SK-N-SH treated with all-trans-retinoic acid at 6 μM for 48 hours (cell line): ENCODE data around the gene IMPA2.

ENCODE experiments used
- ATAC-seq: fragments of 200-7000 bp; cut with Tn5 transposase; 3 replicates; pipeline ENCODE4 v1.9.1; 2020; ENCODE audit warnings: mild to moderate bottlenecking, moderate library complexity
- ARNTL ChIP-seq: fragments of 450-650 bp; formaldehyde crosslinking; IDR thresholded peaks from 2 replicates; pipeline ENCODE4 v1.5.0; 2020; ENCODE audit warnings: low read depth, mild to moderate bottlenecking, moderate library complexity, borderline replicate concordance
- BACH2 ChIP-seq: fragments of 250-450 bp; sonication (Bioruptor Pico); IDR thresholded peaks from 2 replicates; pipeline ENCODE4 v1.9.0; 2021; ENCODE audit warnings: mild to moderate bottlenecking, borderline replicate concordance
- CREB5 ChIP-seq: fragments of 250-450 bp; sonication (Bioruptor Pico); IDR thresholded peaks from 2 replicates; pipeline ENCODE4 v1.5.1; 2020; ENCODE audit warnings: low read depth, mild to moderate bottlenecking, moderate library complexity
- CSDC2 ChIP-seq: fragments of 250-450 bp; sonication (Bioruptor Pico); IDR thresholded peaks from 2 replicates; pipeline ENCODE4 v1.5.0; 2020; ENCODE audit warnings: mild to moderate bottlenecking, moderate library complexity
- CSRNP3 ChIP-seq: fragments of 250-450 bp; sonication (Bioruptor Pico); IDR thresholded peaks from 2 replicates; pipeline ENCODE4 v1.5.1; 2021; ENCODE audit warnings: mild to moderate bottlenecking, moderate library complexity
- ESRRG ChIP-seq: fragments of 250-450 bp; sonication (Bioruptor Pico); IDR thresholded peaks from 2 replicates; pipeline ENCODE4 v1.6.1; 2021; ENCODE audit warnings: mild to moderate bottlenecking
- GLIS3 ChIP-seq: fragments of 250-450 bp; sonication (Bioruptor Pico); IDR thresholded peaks from 2 replicates; pipeline ENCODE4 v1.5.0; 2020; ENCODE audit warnings: mild to moderate bottlenecking, moderate library complexity
- ISL1 ChIP-seq: fragments of 250-450 bp; sonication (Bioruptor Pico); IDR thresholded peaks from 2 replicates; pipeline ENCODE4 v2.1.2; 2022; ENCODE audit warnings: mild to moderate bottlenecking, moderate library complexity
- OSR1 ChIP-seq: fragments of 250-450 bp; sonication (Bioruptor Pico); IDR thresholded peaks from 2 replicates; pipeline ENCODE4 v1.8.0; 2022; ENCODE audit warnings: moderate library complexity, mild to moderate bottlenecking, inconsistent platforms
- PATZ1 ChIP-seq: fragments of 250-450 bp; sonication (Bioruptor Pico); IDR thresholded peaks from 2 replicates; pipeline ENCODE4 v1.8.0; 2020; ENCODE audit warnings: mild to moderate bottlenecking, moderate library complexity, borderline replicate concordance
- POU6F1 ChIP-seq: fragments of 250-450 bp; sonication (Bioruptor Pico); IDR thresholded peaks from 2 replicates; pipeline ENCODE4 v1.8.0; 2021; ENCODE audit warnings: low read depth, mild to moderate bottlenecking, moderate library complexity, borderline replicate concordance
- RARB ChIP-seq: fragments of 250-450 bp; sonication (Bioruptor Pico); IDR thresholded peaks from 2 replicates; pipeline ENCODE4 v1.8.0; 2021; ENCODE audit warnings: mild to moderate bottlenecking, moderate library complexity
- SNAI2 ChIP-seq: fragments of 250-450 bp; sonication (Bioruptor Pico); IDR thresholded peaks from 2 replicates; pipeline ENCODE4 v1.5.0; 2020; ENCODE audit warnings: mild to moderate bottlenecking, moderate library complexity
- TOX ChIP-seq: fragments of 250-450 bp; sonication (Bioruptor Pico); IDR thresholded peaks from 2 replicates; pipeline ENCODE4 v1.8.0; 2021; ENCODE audit warnings: mild to moderate bottlenecking, moderate library complexity, borderline replicate concordance
- TSHZ2 ChIP-seq: fragments of 250-450 bp; sonication (Bioruptor Pico); IDR thresholded peaks from 2 replicates; pipeline ENCODE4 v1.5.0; 2020; ENCODE audit warnings: mild to moderate bottlenecking, moderate library complexity
- ZFP3 ChIP-seq: fragments of 250-450 bp; sonication (Bioruptor Pico); IDR thresholded peaks from 2 replicates; pipeline ENCODE4 v1.5.0; 2020; ENCODE audit warnings: mild to moderate bottlenecking, moderate library complexity
- ZNF565 ChIP-seq: fragments of 450-650 bp; formaldehyde crosslinking; conservative IDR thresholded peaks from 2 replicates; pipeline ENCODE4 v1.5.0; 2020; ENCODE audit warnings: low read depth, mild to moderate bottlenecking, moderate library complexity
- ZNF70 ChIP-seq: fragments of 450-650 bp; formaldehyde crosslinking; IDR thresholded peaks from 2 replicates; pipeline ENCODE4 v1.5.0; 2020; ENCODE audit warnings: mild to moderate bottlenecking, moderate library complexity
- ZNF8 ChIP-seq: fragments of 450-650 bp; formaldehyde crosslinking; IDR thresholded peaks from 2 replicates; pipeline ENCODE4 v1.5.0; 2020; ENCODE audit warnings: mild to moderate bottlenecking, moderate library complexity

Gene IMPA2

GRCh38 chr18:11996190-11996754, 15.0 kb downstream of the IMPA2 start (continued):
- TF ChIP-seq ESRRG (CRISPR knock-in tag), result no peak
- TF ChIP-seq ZNF565 (CRISPR knock-in tag), result no peak
- TF ChIP-seq BACH2 (CRISPR knock-in tag), result no peak
- no peak for TF ChIP-seq POU6F1 (CRISPR knock-in tag)

GRCh38 chr18:11996907-11997306, 15.6 kb downstream of the IMPA2 start:
- ATAC-seq, result no peak
- no peak for TF ChIP-seq ZNF565 (CRISPR knock-in tag)
- no peak for TF ChIP-seq BACH2 (CRISPR knock-in tag)
- no peak for TF ChIP-seq ZFP3 (CRISPR knock-in tag)
- TF ChIP-seq CREB5 (CRISPR knock-in tag), result no peak
- TF ChIP-seq PATZ1 (CRISPR knock-in tag), result no peak
- TF ChIP-seq ARNTL, result no peak
- TF ChIP-seq SNAI2, result no peak
- TF ChIP-seq CSRNP3 (CRISPR knock-in tag), result no peak
- TF ChIP-seq ESRRG (CRISPR knock-in tag), result no peak
- no peak for TF ChIP-seq TSHZ2 (CRISPR knock-in tag)
- no peak for TF ChIP-seq ZNF70 (CRISPR knock-in tag)
- no peak for TF ChIP-seq CSDC2 (CRISPR knock-in tag)
- TF ChIP-seq TOX, result no peak
- TF ChIP-seq OSR1 (CRISPR knock-in tag), result no peak

- ATAC-seq, result no peak
- TF ChIP-seq ZNF8 (CRISPR knock-in tag) (no peak), POU6F1 (CRISPR knock-in tag) (no peak), ZNF70 (CRISPR knock-in tag) (no peak), ZFP3 (CRISPR knock-in tag) (no peak), ZNF565 (CRISPR knock-in tag) (no peak), CSDC2 (CRISPR knock-in tag) (no peak), RARB (CRISPR knock-in tag) (no peak), TSHZ2 (CRISPR knock-in tag) (no peak), GLIS3 (no peak), CREB5 (CRISPR knock-in tag) (no peak), ARNTL (no peak), ISL1 (CRISPR knock-in tag) (no peak), SNAI2 (no peak), OSR1 (CRISPR knock-in tag) (no peak), CSRNP3 (CRISPR knock-in tag) (no peak)
These were observed 16.2 kb downstream of the IMPA2 start for GRCh38 chr18:11997466-11997865.
